HCT116 (cell line): ENCODE measurements around the gene ZNF683. TPM values are rescaled to one million over a fixed set of nuclear protein-coding genes. Genes with fewer than 3 reads are reported as not detected.

Experiments
- ATAC-seq: fragments of 200-7000 bp; cut with Tn5 transposase; 2 replicates; pipeline ENCODE4 v1.9.1; 2020; ENCODE audit warnings: mild to moderate bottlenecking, moderate library complexity
- BruUV-seq: library from RNA; stranded (reverse); fragments of 400-500 nt; replicated peaks from 2 replicates; lab custom pipeline; 2021; lab: Mats Ljungman, UMichigan
- CTCF ChIA-PET: fragments of 300-600 bp; sonication (Branson Sonifier 250); formaldehyde crosslinking; loops from one replicate; lab custom pipeline; 2021; ENCODE audit warnings: antibody characterized with exemption; lab: Charles Lee
- POLR2A ChIA-PET: fragments of 300-600, 350-600 bp; sonication (Branson Sonifier 250); formaldehyde crosslinking; loops from one replicate; lab custom pipeline; 2021; ENCODE audit warnings: antibody characterized with exemption; lab: Charles Lee
- RAD21 ChIA-PET, 2 experiments: fragments of 300-600 bp; sonication (Branson Sonifier 250); formaldehyde crosslinking; loops; one replicate each; lab custom pipeline; 2023; ENCODE audit warnings: low total read pairs in 2 of 2; ENCODE audit not compliant: uncharacterized antibody in 2 of 2, unreplicated experiment in 2 of 2, low non-redundant PET in 1 of 2; lab: Charles Lee
- DNase-seq: peaks from one replicate; pipeline ENCODE4 v3.0.0-alpha.2; 2010; ENCODE audit warnings: low read depth, low spot score
- H2AFZ ChIP-seq: fragments of 200-600 bp; shearing (Covaris generic), sonication (generic); 2 replicates; pipeline ENCODE4 v1.6.1; 2017; ENCODE audit warnings: low read depth, mixed run types, mixed read lengths, antibody characterized with exemption, low read length; ENCODE audit not compliant: poor library complexity, severe bottlenecking
- H3K27ac ChIP-seq: 2 replicates; pipeline ENCODE4 v1.5.1; 2012; ENCODE audit warnings: low read depth, low read length
- H3K27me3 ChIP-seq: fragments of 200-600 bp; sonication (generic); 2 replicates; pipeline ENCODE4 v1.6.1; 2016; ENCODE audit warnings: mixed run types, low read length, mixed read lengths; ENCODE audit not compliant: insufficient read depth
- H3K36me3 ChIP-seq, 2 experiments: fragments of 200-500 bp in 1 of 2; fragments of 200-600 bp in 1 of 2; sonication (Bioruptor generic) in 1 of 2; sonication (generic) in 1 of 2; 2 replicates each; pipeline versions ENCODE4 v1.5.1 to v1.6.1; 2014 to 2016; ENCODE audit warnings: low read length in 2 of 2, inconsistent platforms in 1 of 2, mixed read lengths in 1 of 2, mixed run types in 1 of 2; ENCODE audit not compliant: insufficient read depth in 2 of 2, control insufficient read depth in 1 of 2
- H3K4me1 ChIP-seq, 2 experiments: fragments of 200-600 bp in 1 of 2; sonication (generic) in 1 of 2; 2 replicates each; pipeline versions ENCODE4 v1.5.1 to v1.6.1; 2012 to 2017; ENCODE audit warnings: low read length in 2 of 2, inconsistent platforms in 1 of 2, mild to moderate bottlenecking in 1 of 2, mixed read lengths in 1 of 2, mixed run types in 1 of 2, moderate library complexity in 1 of 2; ENCODE audit not compliant: insufficient read depth in 2 of 2, control insufficient read depth in 1 of 2
- H3K4me2 ChIP-seq: fragments of 200-600 bp; sonication (generic); 2 replicates; pipeline ENCODE4 v1.6.1; 2017; ENCODE audit warnings: mixed run types, low read length, mixed read lengths
- H3K4me3 ChIP-seq, 2 experiments: fragments of 200-600 bp in 1 of 2; sonication (generic) in 1 of 2; replicated peaks in 1 of 2; 2 replicates each; pipeline ENCODE4 v1.5.1; 2011 to 2016; ENCODE audit warnings: low read length in 2 of 2, control low read depth in 1 of 2, low read depth in 1 of 2, mild to moderate bottlenecking in 1 of 2, mixed read lengths in 1 of 2, mixed run types in 1 of 2
- H3K79me2 ChIP-seq: fragments of 200-600 bp; sonication (generic); 2 replicates; pipeline ENCODE4 v1.6.1; 2017; ENCODE audit warnings: mild to moderate bottlenecking, mixed run types, low read length, moderate library complexity, mixed read lengths; ENCODE audit not compliant: insufficient read depth
- H3K9ac ChIP-seq: fragments of 200-600 bp; sonication (generic); 2 replicates; pipeline ENCODE4 v1.6.1; 2016; ENCODE audit warnings: low read length, mixed read lengths
- H3K9me2 ChIP-seq: fragments of 200-600 bp; sonication (generic), shearing (Covaris generic); 2 replicates; pipeline ENCODE4 v1.6.1; 2017; ENCODE audit warnings: mixed run types, mild to moderate bottlenecking, moderate library complexity; ENCODE audit not compliant: insufficient read depth
- H3K9me3 ChIP-seq, 2 experiments: fragments of 200-500 bp in 1 of 2; fragments of 200-600 bp in 1 of 2; sonication (Bioruptor generic) in 1 of 2; sonication (generic) in 1 of 2; 2 replicates each; pipeline ENCODE4 v1.6.1; 2014 to 2017; ENCODE audit warnings: low read length in 2 of 2, mixed read lengths in 2 of 2, inconsistent platforms in 1 of 2, low read depth in 1 of 2, mild to moderate bottlenecking in 1 of 2, mixed run types in 1 of 2, moderate library complexity in 1 of 2; ENCODE audit not compliant: control insufficient read depth in 1 of 2, insufficient read depth in 1 of 2
- H4K20me1 ChIP-seq: fragments of 200-600 bp; sonication (generic), shearing (Covaris generic); 2 replicates; pipeline ENCODE4 v1.6.1; 2017; ENCODE audit warnings: mixed run types, mild to moderate bottlenecking, moderate library complexity; ENCODE audit not compliant: insufficient read depth
- CBX3 ChIP-seq: IDR thresholded peaks from 2 replicates; pipeline ENCODE4 v1.6.1; 2012; ENCODE audit warnings: low read depth
- EGR1 ChIP-seq: IDR thresholded peaks from 2 replicates; pipeline ENCODE4 v1.6.1; 2012; ENCODE audit warnings: low read depth
- ELF1 ChIP-seq: IDR thresholded peaks from 2 replicates; pipeline ENCODE4 v1.6.1; 2012; ENCODE audit warnings: low read depth, borderline replicate concordance
- JUND ChIP-seq: IDR thresholded peaks from 2 replicates; pipeline ENCODE4 v1.6.1; 2012
- POLR2A ChIP-seq: IDR thresholded peaks from 2 replicates; pipeline ENCODE4 v1.7.0; 2011; ENCODE audit warnings: borderline replicate concordance; ENCODE audit not compliant: insufficient read depth, insufficient read length; ENCODE audit errors: extremely low read depth
- POLR2AphosphoS5 ChIP-seq: IDR thresholded peaks from 2 replicates; pipeline ENCODE4 v1.6.1; 2011; ENCODE audit warnings: mild to moderate bottlenecking, low read depth, low read length, moderate library complexity
- SP1 ChIP-seq: IDR thresholded peaks from 2 replicates; pipeline ENCODE4 v1.6.1; 2012; ENCODE audit warnings: low read depth
- ZNF274 ChIP-seq: fragments of 200-500 bp; sonication (Bioruptor generic); IDR thresholded peaks from 2 replicates; pipeline ENCODE4 v1.6.1; 2014; ENCODE audit warnings: mild to moderate bottlenecking, low read depth, low read length, inconsistent platforms
- intact Hi-C: fragments of 100-400 bp; cut with micrococcal nuclease; formaldehyde crosslinking; loops from 2 replicates; pipeline ENCODE4 v1.10.0; 2022
- total RNA-seq: library from RNA; stranded (reverse); gene quantifications from one replicate; pipeline ENCODE4 v1.2.1, GENCODE V29; 2021; ENCODE audit not compliant: unreplicated experiment
- TF ChIP-seq, protein P1 (sequence below), 3 experiments: fragments of 200-600 bp in 1 of 3; sonication (generic) in 1 of 3; IDR thresholded peaks in 2 of 3; conservative IDR thresholded peaks in 1 of 3; 2 replicates each; pipeline ENCODE4 v1.5.1; 2012 to 2017; ENCODE audit warnings: low read depth in 2 of 3, low read length in 2 of 3, antibody characterized with exemption in 1 of 3, borderline replicate concordance in 1 of 3, control low read depth in 1 of 3, mild to moderate bottlenecking in 1 of 3, mixed read lengths in 1 of 3, mixed run types in 1 of 3, moderate library complexity in 1 of 3; ENCODE audit not compliant: insufficient read depth in 1 of 3
- TF ChIP-seq, protein P2 (sequence below): IDR thresholded peaks from 2 replicates; pipeline ENCODE4 v1.6.1; 2012

Gene ZNF683
- total RNA-seq, 1 experiment from 2014 or later: not detected

GRCh38 chr1:26337206-26337535, 35.4 kb downstream of the ZNF683 start (continued):
- TF ChIP-seq, protein P1, sequence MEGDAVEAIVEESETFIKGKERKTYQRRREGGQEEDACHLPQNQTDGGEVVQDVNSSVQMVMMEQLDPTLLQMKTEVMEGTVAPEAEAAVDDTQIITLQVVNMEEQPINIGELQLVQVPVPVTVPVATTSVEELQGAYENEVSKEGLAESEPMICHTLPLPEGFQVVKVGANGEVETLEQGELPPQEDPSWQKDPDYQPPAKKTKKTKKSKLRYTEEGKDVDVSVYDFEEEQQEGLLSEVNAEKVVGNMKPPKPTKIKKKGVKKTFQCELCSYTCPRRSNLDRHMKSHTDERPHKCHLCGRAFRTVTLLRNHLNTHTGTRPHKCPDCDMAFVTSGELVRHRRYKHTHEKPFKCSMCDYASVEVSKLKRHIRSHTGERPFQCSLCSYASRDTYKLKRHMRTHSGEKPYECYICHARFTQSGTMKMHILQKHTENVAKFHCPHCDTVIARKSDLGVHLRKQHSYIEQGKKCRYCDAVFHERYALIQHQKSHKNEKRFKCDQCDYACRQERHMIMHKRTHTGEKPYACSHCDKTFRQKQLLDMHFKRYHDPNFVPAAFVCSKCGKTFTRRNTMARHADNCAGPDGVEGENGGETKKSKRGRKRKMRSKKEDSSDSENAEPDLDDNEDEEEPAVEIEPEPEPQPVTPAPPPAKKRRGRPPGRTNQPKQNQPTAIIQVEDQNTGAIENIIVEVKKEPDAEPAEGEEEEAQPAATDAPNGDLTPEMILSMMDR (IDR thresholded peaks at IDR 0.05 in 2 of 3, conservative IDR thresholded peaks at IDR 0.05 in 1 of 3; ENCODE audit: borderline replicate concordance in 1 of 3, insufficient read depth in 1 of 3, low read depth in 2 of 3, low read length in 2 of 3): no peak
- TF ChIP-seq POLR2AphosphoS5 (no peak), ZNF274 (no peak), POLR2A (no peak), CBX3 (no peak)

DNA sequence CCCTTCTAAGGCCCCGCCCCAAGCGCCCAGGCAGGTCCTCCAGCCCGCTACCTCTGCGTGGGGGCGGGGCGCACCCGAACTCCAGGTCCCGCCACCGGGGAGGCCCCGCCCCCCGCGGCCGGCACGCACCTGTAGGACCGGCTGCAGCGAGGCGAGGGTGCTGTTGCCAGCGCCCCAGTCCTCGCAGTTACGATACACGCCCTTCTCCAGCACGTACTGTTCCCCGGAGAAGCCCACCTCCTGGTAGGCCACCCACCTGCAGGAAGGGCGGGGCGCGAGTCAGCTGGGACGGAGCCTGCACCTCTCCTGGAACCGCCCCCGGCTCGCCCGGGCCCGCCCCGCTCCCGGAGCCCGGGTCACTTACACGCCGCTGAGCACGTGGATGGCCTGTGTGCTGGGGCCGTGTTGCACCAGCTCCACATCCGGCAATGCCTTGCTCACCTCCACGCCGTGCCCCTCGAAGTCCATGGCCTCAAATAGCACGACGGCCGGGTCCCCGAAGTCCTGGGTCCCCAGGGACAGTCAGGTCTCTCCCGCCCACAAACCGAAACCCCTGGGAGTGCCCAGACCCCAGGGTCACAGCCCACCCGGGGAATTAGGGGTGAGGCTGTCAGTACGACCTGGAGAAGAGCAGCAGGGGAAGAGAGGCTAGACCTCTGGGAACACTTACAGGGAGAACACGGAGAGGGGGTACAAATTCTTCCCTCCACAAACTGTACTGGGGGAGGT, 35.9 kb downstream of the ZNF683 start:
- H3K27ac ChIP-seq: peak overlapping the region; percentile 54; the same call in 1 of the 2 replicates
- H3K36me3 ChIP-seq: no peaks in the 10 kb centered on the region; a peak in 1 of 4 replicates
- H3K79me2 ChIP-seq: no peaks in the 10 kb centered on the region
- intact Hi-C loops: no loop called here
- H2AFZ ChIP-seq: peak overlapping the region; percentile 56
- no peaks in the 10 kb centered on the region for H4K20me1 ChIP-seq
- no peaks in the 10 kb centered on the region for H3K9me2 ChIP-seq
- ATAC-seq (peak; percentile 94), DNase-seq (peak; percentile 75)
- ChIA-PET RAD21 (no interaction called here), CTCF (no interaction called here), POLR2A (no interaction called here)
- TF ChIP-seq POLR2AphosphoS5 (peak; percentile 55), ELF1 (no peak), JUND (no peak), EGR1 (peak; percentile 74), SP1 (peak; percentile 42)
- TF ChIP-seq, protein P2, sequence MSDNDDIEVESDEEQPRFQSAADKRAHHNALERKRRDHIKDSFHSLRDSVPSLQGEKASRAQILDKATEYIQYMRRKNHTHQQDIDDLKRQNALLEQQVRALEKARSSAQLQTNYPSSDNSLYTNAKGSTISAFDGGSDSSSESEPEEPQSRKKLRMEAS: peak; percentile 95
- H3K27me3 ChIP-seq: no peaks in the 10 kb centered on the region
- peak overlapping the region; percentile 99 for H3K4me2 ChIP-seq
- peaks cover 11 to 25% of the 10 kb centered on the region in 2 experiments for H3K4me1 ChIP-seq
- H3K9ac ChIP-seq: peak overlapping the region; percentile 69
- H3K9me3 ChIP-seq: no peaks in the 10 kb centered on the region
- no TSS peak for BruUV-seq
- peak overlapping the region; percentile 62 to 86 for H3K4me3 ChIP-seq
